Measurements from ENCODE around the gene MC2R. TPM values are rescaled to one million over a fixed set of nuclear protein-coding genes. Genes with fewer than 3 reads are reported as not detected.
"Not testable (repeated sequence)": the region's sequence is repeated elsewhere in the genome, so short reads cannot be mapped to it uniquely, and the experiment has no call there.

MC2R gene
- total and polyA plus RNA-seq, 2 of the 4 experiments (the other 2 are of a cell fraction), result not detected

DNA sequence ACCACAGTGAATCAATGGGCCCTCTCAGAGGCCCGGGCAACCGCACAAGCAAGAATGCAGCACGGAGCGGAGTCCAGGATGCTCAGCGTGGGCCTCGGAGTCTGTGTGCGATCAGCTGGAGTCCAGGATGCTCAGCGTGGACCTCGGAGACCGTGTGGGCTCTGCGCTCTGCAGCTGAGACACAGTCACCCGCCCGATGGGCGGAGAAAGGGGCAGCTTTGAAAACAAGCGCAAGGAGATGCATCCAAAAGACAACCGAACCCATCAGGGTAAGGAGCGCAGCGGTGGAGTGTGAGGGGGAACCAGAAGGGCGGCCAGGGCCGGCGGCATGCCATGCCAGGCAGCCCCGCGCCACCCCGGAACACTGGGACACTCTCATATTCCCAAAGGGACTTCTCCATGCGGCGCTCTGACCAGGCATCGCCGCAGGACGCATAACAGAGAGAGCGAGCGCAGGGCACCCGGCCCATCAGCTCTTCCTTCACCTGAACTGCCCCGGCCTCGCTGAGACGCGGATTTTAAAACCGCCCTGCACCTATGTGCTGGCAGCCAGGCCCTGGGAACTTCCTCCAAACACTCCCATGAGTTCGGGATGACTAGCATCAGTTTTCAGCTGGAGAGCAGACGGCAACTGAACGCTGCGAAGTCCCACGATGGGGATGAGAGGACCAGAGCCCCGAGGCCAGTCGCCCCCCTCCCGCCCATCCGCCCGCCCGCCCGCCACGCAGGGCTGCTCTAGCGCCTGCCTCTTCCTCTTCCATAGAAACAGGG lies 46.6 kb downstream of the MC2R start:
- Histone ChIP-seq H3K79me1 (ENCODE audit: low read depth in 1 of 2, low read length in 2 of 2) (no peaks in the 10 kb centered on the region), H3K9ac (ENCODE audit: low read depth, low read length) (no peak overlapping the region), H3K9me3 (ENCODE audit: control insufficient read depth, insufficient read depth, low read length) (peaks cover 10% of the 10 kb centered on the region; the same call in 1 of the 2 replicates), H3K36me3 (ENCODE audit: control insufficient read depth, insufficient read depth, low read length) (no peaks in the 10 kb centered on the region), H3K4ac (ENCODE audit: low read depth, low read length) (no peak overlapping the region), H3K27me3 (ENCODE audit: control insufficient read depth, insufficient read depth, low read length) (no peaks in the 10 kb centered on the region), H2AFZ (replicated peaks; ENCODE audit: low read length, poor library complexity) (no peak overlapping the region), H3K56ac (ENCODE audit: extremely low read depth, insufficient read depth, low read length) (no peak overlapping the region), H4K20me1 (ENCODE audit: insufficient read depth, low read length) (no peaks in the 10 kb centered on the region), H3K4me3 (ENCODE audit: insufficient read depth, low read depth, low read length) (no peak overlapping the region), H2BK15ac (ENCODE audit: low read depth, low read length) (no peak overlapping the region), H4K8ac (ENCODE audit: low read depth in 2 of 2, low read length in 2 of 2) (no peak overlapping the region), H2BK5ac (ENCODE audit: low read depth, low read length, poor library complexity, severe bottlenecking) (no peak overlapping the region), H3K23ac (ENCODE audit: low read depth, low read length) (no peak overlapping the region), H3K9me1 (ENCODE audit: insufficient read depth, low read length) (no peaks in the 10 kb centered on the region), H3K4me1 (ENCODE audit: control insufficient read depth, insufficient read depth, low read length) (no peaks in the 10 kb centered on the region), H2BK20ac (ENCODE audit: low read depth, low read length) (no peak overlapping the region), H2BK120ac (ENCODE audit: low read depth, low read length) (no peak overlapping the region), H3K18ac (ENCODE audit: low read depth, low read length) (no peak overlapping the region), H2AK9ac (replicated peaks; ENCODE audit: low read depth, low read length, poor library complexity) (no peak overlapping the region), H3K4me2 (ENCODE audit: low read depth, low read length) (no peak overlapping the region), H3K27ac (ENCODE audit: insufficient read depth, low read length) (no peak overlapping the region), H4K5ac (ENCODE audit: low read depth, low read length) (no peak overlapping the region), H2AK5ac (ENCODE audit: low read depth, low read length) (no peak overlapping the region), H4K91ac (ENCODE audit: insufficient read depth, low read depth, low read length) (no peak overlapping the region), H3K14ac (replicated peaks; ENCODE audit: low read depth, low read length) (no peak overlapping the region)
- in situ Hi-C loops (cut with MboI; ENCODE audit: low sequenced_read_pairs), result no loop called here
- intact Hi-C loops (cut with micrococcal nuclease), result no loop called here
- no TSS peak for BruUV-seq (replicated peaks)
- WGBS, 2 experiments (ENCODE audit: extremely low coverage in 2 of 2, insufficient read length in 1 of 2), result 4% methylated on average over 8 of the region's 51 CpGs; no CpG with 5 or more reads in 1 of the 2 experiments
- POLR2A ChIA-PET (ENCODE audit: unreplicated experiment), result no interaction called here
- TF ChIP-seq, protein P1, sequence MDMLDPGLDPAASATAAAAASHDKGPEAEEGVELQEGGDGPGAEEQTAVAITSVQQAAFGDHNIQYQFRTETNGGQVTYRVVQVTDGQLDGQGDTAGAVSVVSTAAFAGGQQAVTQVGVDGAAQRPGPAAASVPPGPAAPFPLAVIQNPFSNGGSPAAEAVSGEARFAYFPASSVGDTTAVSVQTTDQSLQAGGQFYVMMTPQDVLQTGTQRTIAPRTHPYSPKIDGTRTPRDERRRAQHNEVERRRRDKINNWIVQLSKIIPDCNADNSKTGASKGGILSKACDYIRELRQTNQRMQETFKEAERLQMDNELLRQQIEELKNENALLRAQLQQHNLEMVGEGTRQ (IDR thresholded peaks at IDR 0.05; ENCODE audit: low read depth, low read length), result no peak
- ATAC-seq (ENCODE audit: low read depth), result no peak
- CTCF ChIA-PET, result no interaction called here
- dilution Hi-C loops (cut with HindIII; ENCODE audit: low sequenced_read_pairs, unreplicated experiment), result no loop called here
- no peak for DNase-seq

- H3K36me3 ChIP-seq (ENCODE audit: control insufficient read depth, insufficient read depth, low read length); H2BK5ac ChIP-seq (ENCODE audit: low read depth, low read length, poor library complexity, severe bottlenecking); H3K4me2 ChIP-seq (ENCODE audit: low read depth, low read length); H2BK120ac ChIP-seq (ENCODE audit: low read depth, low read length); H3K18ac ChIP-seq (ENCODE audit: low read depth, low read length); H2BK15ac ChIP-seq (ENCODE audit: low read depth, low read length); dilution Hi-C loops (cut with HindIII; ENCODE audit: low sequenced_read_pairs, unreplicated experiment); H3K9me1 ChIP-seq (ENCODE audit: insufficient read depth, low read length); H4K20me1 ChIP-seq (ENCODE audit: insufficient read depth, low read length); H2AK9ac ChIP-seq (replicated peaks; ENCODE audit: low read depth, low read length, poor library complexity); H3K56ac ChIP-seq (ENCODE audit: extremely low read depth, insufficient read depth, low read length); CTCF ChIA-PET; H3K4ac ChIP-seq (ENCODE audit: low read depth, low read length); H3K4me3 ChIP-seq (ENCODE audit: insufficient read depth, low read depth, low read length); H4K91ac ChIP-seq (ENCODE audit: insufficient read depth, low read depth, low read length); H2AFZ ChIP-seq (replicated peaks; ENCODE audit: low read length, poor library complexity); H3K23ac ChIP-seq (ENCODE audit: low read depth, low read length); BruUV-seq (replicated peaks); intact Hi-C loops (cut with micrococcal nuclease); H2BK20ac ChIP-seq (ENCODE audit: low read depth, low read length); H4K8ac ChIP-seq (ENCODE audit: low read depth in 2 of 2, low read length in 2 of 2); H3K9me3 ChIP-seq (ENCODE audit: control insufficient read depth, insufficient read depth, low read length); POLR2A ChIA-PET (ENCODE audit: unreplicated experiment); ATAC-seq (ENCODE audit: low read depth); H3K27ac ChIP-seq (ENCODE audit: insufficient read depth, low read length); H4K5ac ChIP-seq (ENCODE audit: low read depth, low read length); DNase-seq; H3K9ac ChIP-seq (ENCODE audit: low read depth, low read length); H3K27me3 ChIP-seq (ENCODE audit: control insufficient read depth, insufficient read depth, low read length); H2AK5ac ChIP-seq (ENCODE audit: low read depth, low read length); H3K4me1 ChIP-seq (ENCODE audit: control insufficient read depth, insufficient read depth, low read length); H3K14ac ChIP-seq (replicated peaks; ENCODE audit: low read depth, low read length); in situ Hi-C loops (cut with MboI; ENCODE audit: low sequenced_read_pairs); H3K79me1 ChIP-seq (ENCODE audit: low read depth in 1 of 2, low read length in 2 of 2): not testable (repeated sequence)
- WGBS, 2 experiments (ENCODE audit: extremely low coverage in 2 of 2, insufficient read length in 1 of 2), result 27% methylated on average over 3 of the region's 7 CpGs; no CpG with 5 or more reads in 1 of the 2 experiments
Measured at GRCh38 chr18:13862898-13863297, 52.4 kb downstream of the MC2R start.

Data from IMR-90 (cell line).